ENCODE results near the gene SMO.
"Not testable (repeated sequence)": the region's sequence is repeated elsewhere in the genome, so short reads cannot be mapped to it uniquely, and the experiment has no call there.

Gene SMO

DNA sequence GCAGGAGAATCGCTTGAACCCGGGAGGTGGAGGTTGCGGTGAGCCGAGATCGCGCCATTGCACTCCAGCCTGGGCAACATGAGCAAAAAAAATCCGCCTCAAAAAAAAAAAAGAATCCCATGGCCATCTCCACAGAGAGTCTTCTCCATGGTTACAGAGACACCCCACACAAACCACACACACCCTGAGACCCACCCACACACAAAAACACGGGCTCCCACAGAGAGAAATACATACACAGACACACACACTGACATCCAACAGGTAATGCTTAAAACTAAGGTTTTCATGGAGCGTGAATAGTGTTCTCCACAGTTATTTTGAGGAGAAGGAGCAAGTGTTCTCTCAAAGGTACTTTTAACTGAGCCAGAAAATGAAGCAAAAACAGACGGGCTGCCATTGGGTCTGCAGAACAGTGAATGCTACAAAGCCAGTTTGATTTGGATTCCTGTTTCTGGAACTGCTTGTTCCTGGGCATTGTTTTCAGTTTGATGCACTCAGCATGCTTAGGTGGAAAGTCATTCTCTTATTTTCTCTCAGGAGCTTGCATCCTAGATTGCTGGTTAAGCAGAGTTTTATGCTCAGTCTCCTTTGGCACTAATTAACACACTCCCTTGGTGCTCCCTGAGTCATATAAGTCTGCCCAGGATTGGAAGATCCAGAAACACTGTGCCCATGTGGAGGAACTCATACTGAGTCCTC lies 51.8 kb downstream of the SMO start:
- no peak for DNase-seq

DNA sequence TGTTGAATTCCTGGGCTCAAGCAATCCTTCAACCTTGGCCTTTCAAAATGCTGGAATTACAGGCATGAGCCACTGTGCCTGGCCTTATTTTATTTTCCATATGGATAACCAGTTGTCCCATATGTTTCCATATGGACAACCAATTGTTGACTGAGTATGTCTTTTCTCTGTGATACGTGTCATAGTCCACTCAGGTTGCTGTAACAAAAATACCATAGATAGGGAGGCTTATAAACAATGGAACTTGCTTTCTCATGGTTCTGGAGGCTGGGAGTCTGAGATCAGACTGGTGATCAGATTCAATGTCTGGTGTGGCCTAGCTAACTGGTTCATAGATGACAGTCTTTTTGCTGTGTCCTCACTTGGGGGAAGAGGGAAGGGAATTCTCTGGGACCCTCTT lies 55.8 kb downstream of the SMO start:
- DNase-seq, result no peak

DNA sequence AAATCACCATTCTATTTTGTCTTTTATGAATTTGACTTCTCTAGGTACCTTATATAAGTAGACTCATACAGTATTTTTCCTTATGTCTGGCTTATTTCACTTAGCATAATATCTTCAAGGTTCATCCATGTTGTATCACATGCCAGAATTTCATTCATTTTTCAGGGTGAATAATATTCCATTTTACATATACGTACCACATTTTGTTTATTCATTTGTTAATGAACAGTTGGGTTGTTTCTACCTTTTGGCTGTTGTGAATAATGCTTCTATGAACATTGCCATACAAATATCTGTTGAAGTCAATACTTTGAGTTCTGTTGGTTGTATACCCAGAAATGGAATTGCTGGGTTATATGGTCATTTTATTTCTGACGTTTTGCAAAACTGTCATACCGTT lies 57.1 kb downstream of the SMO start:
- DNase-seq, result no peak

DNA sequence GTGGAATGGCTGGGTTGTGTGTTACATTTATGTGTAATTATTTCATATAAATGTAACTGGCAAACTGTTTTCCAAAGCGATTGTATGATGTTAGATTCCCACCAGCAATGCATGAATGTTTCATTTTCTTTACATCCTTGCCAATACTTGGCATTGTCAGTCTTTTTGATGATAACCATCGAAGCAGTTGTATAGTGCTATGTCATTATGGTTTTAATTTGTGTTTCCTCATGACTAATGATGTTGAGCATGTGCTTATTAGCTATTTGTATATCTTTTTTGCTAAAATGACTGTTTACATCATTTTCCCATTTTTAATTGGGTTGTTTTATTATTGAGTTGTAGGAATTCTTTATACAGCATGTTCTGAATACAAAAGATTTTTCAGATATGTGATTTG lies 58.7 kb downstream of the SMO start:
- no peak for DNase-seq

DNA sequence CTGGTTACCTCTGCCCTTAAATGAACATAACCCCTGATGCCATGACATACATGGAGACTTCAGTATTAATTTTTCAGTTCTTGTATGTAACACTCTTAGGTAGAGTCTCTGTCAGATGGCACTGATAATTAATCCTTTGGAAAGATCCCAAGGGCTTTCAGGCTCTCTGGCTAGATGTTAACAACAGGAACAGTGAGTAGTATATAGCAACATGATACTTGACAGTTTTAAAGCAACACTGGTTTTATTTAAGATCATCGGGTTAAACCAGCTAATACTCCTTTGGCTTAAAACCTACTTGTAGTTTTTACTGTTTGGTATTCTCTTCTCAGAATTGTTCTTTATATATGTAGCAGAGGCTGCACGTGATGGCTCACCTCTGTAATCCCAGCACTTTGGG lies 63.7 kb downstream of the SMO start:
- DNase-seq, result no peak

DNA sequence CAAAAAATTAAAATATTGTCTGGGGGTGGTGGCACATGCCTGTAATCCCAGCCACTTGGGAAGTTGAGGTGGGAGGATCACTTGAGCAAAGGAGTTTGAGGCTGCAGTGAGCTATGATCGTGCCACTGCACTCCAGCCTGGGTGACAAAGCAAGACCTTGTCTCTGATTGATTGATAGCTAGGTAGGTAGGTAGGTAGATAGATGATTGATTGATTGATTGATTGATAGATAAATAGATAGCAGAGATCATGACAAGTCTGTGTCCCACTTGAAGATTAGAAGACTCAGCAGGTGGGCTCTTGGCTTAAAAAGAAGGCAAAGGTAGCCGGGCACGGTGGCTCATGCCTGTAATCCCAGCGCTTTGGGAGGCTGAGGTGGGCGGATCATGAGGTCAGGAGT lies 64.2 kb downstream of the SMO start:
- not testable (repeated sequence) for DNase-seq

DNA sequence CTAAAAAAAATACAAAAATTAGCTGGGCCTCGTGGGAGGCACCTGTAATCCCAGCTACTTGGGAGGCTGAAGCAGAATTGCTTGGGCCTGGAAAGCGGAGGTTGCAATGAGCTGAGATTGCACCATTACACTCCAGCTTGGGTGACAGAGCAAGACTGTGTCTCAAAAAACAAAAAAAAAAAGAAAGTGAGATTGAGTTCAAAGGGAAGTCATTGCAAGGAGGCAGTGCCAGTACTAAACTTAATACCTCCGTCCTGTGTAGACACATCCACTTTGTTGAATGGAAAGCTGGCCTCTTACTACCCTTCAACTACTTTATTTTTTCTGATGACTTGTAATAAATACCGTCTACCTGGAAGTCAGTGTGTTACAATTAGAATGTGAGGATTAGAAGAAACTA lies 67.4 kb downstream of the SMO start:
- DNase-seq, result no peak

DNA sequence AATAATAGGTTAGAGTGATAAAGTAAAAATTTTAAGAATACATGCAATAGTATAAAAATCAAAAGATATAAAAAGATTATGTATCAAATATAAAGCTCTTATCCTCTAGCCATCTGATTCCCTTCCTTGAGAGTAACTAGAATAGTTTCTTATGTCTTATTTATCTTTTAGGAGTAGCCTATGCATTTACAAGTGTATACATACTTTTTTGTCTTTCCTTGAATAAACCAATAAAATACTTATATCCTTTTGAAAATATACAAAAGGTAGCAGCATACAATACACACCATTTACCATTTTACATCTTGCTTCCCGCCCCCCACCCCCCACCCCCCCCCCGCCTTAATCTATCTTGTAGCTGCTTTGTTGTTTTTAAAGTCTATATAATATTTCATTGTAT lies 67.8 kb downstream of the SMO start:
- DNase-seq, result no peak

DNA sequence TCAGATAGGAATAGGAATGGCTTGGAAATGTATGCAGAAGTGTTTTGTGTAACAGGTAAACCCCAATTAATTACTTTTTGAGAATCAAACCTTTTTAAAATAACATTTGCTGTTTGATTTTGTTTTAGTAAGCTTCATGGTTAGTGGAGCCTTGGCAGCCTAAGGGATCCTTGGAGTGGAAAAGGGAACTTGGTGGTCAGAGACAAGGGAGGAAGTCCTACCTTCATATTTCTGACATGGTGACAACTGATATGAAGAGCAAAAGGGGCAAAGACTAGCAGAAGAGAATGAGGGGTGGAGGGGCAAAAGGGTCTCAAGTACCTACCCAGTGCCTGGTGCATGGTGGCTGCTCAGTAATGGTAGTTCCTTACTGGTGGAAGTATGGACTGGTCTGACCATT lies 68.7 kb downstream of the SMO start:
- no peak for DNase-seq

DNA sequence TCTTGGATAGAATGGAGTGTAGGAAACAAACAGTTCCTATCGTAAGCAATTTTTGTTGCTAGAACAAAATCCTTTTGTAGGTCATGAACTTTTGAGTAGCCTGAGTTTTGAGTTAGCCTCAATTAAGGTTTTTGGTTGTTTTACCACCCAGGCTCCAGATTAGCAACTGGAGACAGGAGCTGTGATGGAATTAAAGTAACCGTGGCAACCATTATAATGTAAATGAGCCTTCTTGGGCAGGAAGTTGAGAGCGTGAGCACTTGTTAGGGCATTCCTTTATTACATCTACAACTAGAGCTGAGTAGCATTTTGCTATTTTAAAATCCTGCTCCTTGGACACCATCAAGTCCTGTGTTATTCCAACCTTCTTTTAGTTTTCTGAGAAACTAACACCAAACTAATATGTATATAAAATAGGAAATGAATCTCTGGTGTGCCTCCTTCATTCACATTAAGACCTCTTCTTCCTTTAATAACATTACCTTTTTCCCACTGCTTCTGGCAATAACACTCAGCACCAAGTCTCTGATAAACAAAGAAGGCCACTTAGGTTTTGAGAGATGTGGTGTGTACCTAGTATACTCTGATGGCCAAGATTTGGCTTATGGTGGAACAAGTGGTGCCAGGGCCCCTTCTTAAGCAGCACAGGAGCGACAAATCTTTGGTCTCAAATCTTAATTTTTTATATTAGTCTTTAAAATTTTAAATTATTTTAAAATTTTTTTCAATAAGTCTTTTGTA lies 70.4 kb downstream of the SMO start:
- no peak for DNase-seq

DNA sequence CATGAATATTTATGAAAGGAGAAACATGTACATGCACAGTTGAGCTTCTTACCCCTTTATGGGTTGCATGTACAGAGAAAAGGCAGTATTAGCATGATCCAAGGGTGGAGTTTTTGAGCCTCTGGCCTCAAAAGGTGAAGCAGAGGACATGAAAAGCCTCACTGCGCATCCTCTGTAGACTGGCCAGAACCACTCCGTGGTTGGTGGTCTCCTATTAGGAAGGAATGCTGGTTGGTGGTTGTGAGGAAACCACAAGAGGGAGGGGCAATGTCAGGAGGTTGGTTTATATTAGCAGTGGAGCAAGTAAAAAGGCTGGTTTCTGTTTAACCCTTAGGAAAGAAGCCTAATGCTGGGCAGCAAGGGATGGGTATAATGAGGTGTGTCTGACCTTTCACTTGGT lies 73.9 kb downstream of the SMO start:
- DNase-seq, result no peak
